Measurements from ENCODE around the gene CATSPER1.

The CATSPER1 gene

GRCh38 chr11:66015454-66015881 lies 10.8 kb downstream of the CATSPER1 start:
- no peak overlapping the region for H3K27ac ChIP-seq (ENCODE audit: low read length)
- H3K9me3 ChIP-seq (replicated peaks; ENCODE audit: insufficient read depth, low read length): no peaks in the 10 kb centered on the region
- no peak overlapping the region for H3K9ac ChIP-seq (ENCODE audit: low read length)
- no peak overlapping the region for H2AFZ ChIP-seq (ENCODE audit: low read length)
- no peaks in the 10 kb centered on the region for H3K36me3 ChIP-seq (replicated peaks; ENCODE audit: insufficient read depth, low read length)
- no peaks in the 10 kb centered on the region for H3K4me1 ChIP-seq (ENCODE audit: low read length)
- no peak for DNase-seq
- TF ChIP-seq EZH2 (optimal IDR thresholded peaks at IDR 0.05; ENCODE audit: low read depth, low read length) (no peak), CTCF (IDR thresholded peaks at IDR 0.05; ENCODE audit: low read length) (no peak), EZH2phosphoT487 (IDR thresholded peaks at IDR 0.05; ENCODE audit: low read length) (no peak)
- H3K27me3 ChIP-seq (replicated peaks; ENCODE audit: insufficient read depth, low read length): no peaks in the 10 kb centered on the region
- H3K9me2 ChIP-seq (replicated peaks; ENCODE audit: insufficient read depth, low read length): no peaks in the 10 kb centered on the region
- H3F3A ChIP-seq (ENCODE audit: insufficient read depth, low read length): no peaks in the 10 kb centered on the region
- H3K4me2 ChIP-seq (ENCODE audit: low read depth, low read length): no peak overlapping the region
- H3K4me3 ChIP-seq (ENCODE audit: low read length): no peak overlapping the region
- H3K79me2 ChIP-seq (ENCODE audit: low read length): no peaks in the 10 kb centered on the region
- no peaks in the 10 kb centered on the region for H4K20me1 ChIP-seq (ENCODE audit: insufficient read depth, low read length)

GRCh38 chr11:66014804-66015453 lies 11.3 kb downstream of the CATSPER1 start:
- H3K9me3 ChIP-seq (replicated peaks; ENCODE audit: insufficient read depth, low read length): no peaks in the 10 kb centered on the region
- H3K27ac ChIP-seq (ENCODE audit: low read length): no peak overlapping the region
- H3K4me1 ChIP-seq (ENCODE audit: low read length): no peaks in the 10 kb centered on the region
- H3K79me2 ChIP-seq (ENCODE audit: low read length): no peaks in the 10 kb centered on the region
- H3K9me2 ChIP-seq (replicated peaks; ENCODE audit: insufficient read depth, low read length): no peaks in the 10 kb centered on the region
- H3K4me2 ChIP-seq (ENCODE audit: low read depth, low read length): no peak overlapping the region
- H3K27me3 ChIP-seq (replicated peaks; ENCODE audit: insufficient read depth, low read length): no peaks in the 10 kb centered on the region
- no peak overlapping the region for H3K4me3 ChIP-seq (ENCODE audit: low read length)
- no peaks in the 10 kb centered on the region for H4K20me1 ChIP-seq (ENCODE audit: insufficient read depth, low read length)
- no peaks in the 10 kb centered on the region for H3K36me3 ChIP-seq (replicated peaks; ENCODE audit: insufficient read depth, low read length)
- H3F3A ChIP-seq (ENCODE audit: insufficient read depth, low read length): no peaks in the 10 kb centered on the region
- H2AFZ ChIP-seq (ENCODE audit: low read length): no peak overlapping the region
- DNase-seq: no peak
- no peak for TF ChIP-seq EZH2phosphoT487 (IDR thresholded peaks at IDR 0.05; ENCODE audit: low read length)
- no peak for TF ChIP-seq CTCF (IDR thresholded peaks at IDR 0.05; ENCODE audit: low read length)
- no peak for TF ChIP-seq EZH2 (optimal IDR thresholded peaks at IDR 0.05; ENCODE audit: low read depth, low read length)
- no peak overlapping the region for H3K9ac ChIP-seq (ENCODE audit: low read length)

- no peaks in the 10 kb centered on the region for H4K20me1 ChIP-seq (ENCODE audit: insufficient read depth, low read length)
- H3K9me2 ChIP-seq (replicated peaks; ENCODE audit: insufficient read depth, low read length): no peaks in the 10 kb centered on the region
- H2AFZ ChIP-seq (ENCODE audit: low read length): no peak overlapping the region
- no peak overlapping the region for H3K4me2 ChIP-seq (ENCODE audit: low read depth, low read length)
- TF ChIP-seq EZH2 (optimal IDR thresholded peaks at IDR 0.05; ENCODE audit: low read depth, low read length) (no peak), EZH2phosphoT487 (IDR thresholded peaks at IDR 0.05; ENCODE audit: low read length) (no peak), CTCF (IDR thresholded peaks at IDR 0.05; ENCODE audit: low read length) (no peak)
- no peaks in the 10 kb centered on the region for H3K36me3 ChIP-seq (replicated peaks; ENCODE audit: insufficient read depth, low read length)
- DNase-seq: no peak
- no peak overlapping the region for H3K27ac ChIP-seq (ENCODE audit: low read length)
- H3K9ac ChIP-seq (ENCODE audit: low read length): no peak overlapping the region
- no peaks in the 10 kb centered on the region for H3K79me2 ChIP-seq (ENCODE audit: low read length)
- H3K27me3 ChIP-seq (replicated peaks; ENCODE audit: insufficient read depth, low read length): no peaks in the 10 kb centered on the region
- H3K4me3 ChIP-seq (ENCODE audit: low read length): no peak overlapping the region
- no peaks in the 10 kb centered on the region for H3K9me3 ChIP-seq (replicated peaks; ENCODE audit: insufficient read depth, low read length)
- H3F3A ChIP-seq (ENCODE audit: insufficient read depth, low read length): no peaks in the 10 kb centered on the region
- H3K4me1 ChIP-seq (ENCODE audit: low read length): no peaks in the 10 kb centered on the region
Observed at GRCh38 chr11:66013762-66014100, 12.5 kb downstream of the CATSPER1 start.
